DOHH2 (cell line): ENCODE data around the gene USH2A.

Source experiments
- CTCF ChIP-seq: fragments of 200-600 bp; sonication (generic); IDR thresholded peaks from one replicate; pipeline ENCODE4 v1.5.1; 2014; ENCODE audit warnings: antibody characterized with exemption, mild to moderate bottlenecking, low read depth, low read length; ENCODE audit not compliant: poor library complexity, severe bottlenecking
- EZH2phosphoT487 ChIP-seq: fragments of 200-600 bp; sonication (generic); IDR thresholded peaks from 2 replicates; pipeline ENCODE4 v1.6.1; 2017; ENCODE audit warnings: borderline replicate concordance, mild to moderate bottlenecking, antibody characterized with exemption, low read length, moderate library complexity, mixed read lengths

GRCh38 chr1:215651867-215652266 is 771.4 kb downstream of the USH2A start:
- TF ChIP-seq CTCF (no peak), EZH2phosphoT487 (no peak)
